PC-3 (cell line): ENCODE data around the gene IGLL1.

Source experiments
- EZH2 ChIP-seq: fragments of 300-600 bp; sonication (generic); IDR thresholded peaks from one replicate; pipeline ENCODE4 v1.6.1; 2017; ENCODE audit warnings: antibody characterized with exemption, mild to moderate bottlenecking, low read length; ENCODE audit not compliant: unreplicated experiment
- EZH2phosphoT487 ChIP-seq: fragments of 300-600 bp; sonication (generic); IDR thresholded peaks from 2 replicates; pipeline ENCODE4 v1.6.1; 2018; ENCODE audit warnings: mild to moderate bottlenecking, antibody characterized with exemption, low read length, borderline replicate concordance
- TF ChIP-seq, protein P1 (sequence below): fragments of 300-600 bp; sonication (generic); conservative IDR thresholded peaks from 2 replicates; pipeline ENCODE4 v1.5.1; 2017; ENCODE audit warnings: antibody characterized with exemption, low read depth, mild to moderate bottlenecking, low read length

DNA sequence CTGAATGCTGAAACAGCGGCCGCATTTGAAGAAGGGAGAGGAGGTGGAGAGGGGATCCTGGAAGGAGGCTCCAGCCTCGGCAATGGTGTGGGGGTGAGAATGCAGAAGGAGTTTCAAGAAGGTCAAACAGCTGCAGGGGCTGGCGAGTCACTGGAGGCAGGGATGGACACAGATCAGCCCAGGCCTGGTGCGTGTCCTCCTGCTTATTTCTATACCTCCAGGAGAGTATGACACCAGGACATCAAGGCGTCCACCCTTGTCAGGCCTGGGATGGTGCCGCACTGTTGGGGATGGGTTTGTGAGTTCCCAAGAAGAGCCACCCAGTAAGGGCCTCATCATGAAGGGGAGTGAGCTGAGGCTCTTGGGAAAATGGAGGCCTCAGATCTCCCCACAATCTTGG, 23.1 kb downstream of the IGLL1 start:
- TF ChIP-seq EZH2phosphoT487 (no peak), EZH2 (no peak)
- TF ChIP-seq, protein P1, sequence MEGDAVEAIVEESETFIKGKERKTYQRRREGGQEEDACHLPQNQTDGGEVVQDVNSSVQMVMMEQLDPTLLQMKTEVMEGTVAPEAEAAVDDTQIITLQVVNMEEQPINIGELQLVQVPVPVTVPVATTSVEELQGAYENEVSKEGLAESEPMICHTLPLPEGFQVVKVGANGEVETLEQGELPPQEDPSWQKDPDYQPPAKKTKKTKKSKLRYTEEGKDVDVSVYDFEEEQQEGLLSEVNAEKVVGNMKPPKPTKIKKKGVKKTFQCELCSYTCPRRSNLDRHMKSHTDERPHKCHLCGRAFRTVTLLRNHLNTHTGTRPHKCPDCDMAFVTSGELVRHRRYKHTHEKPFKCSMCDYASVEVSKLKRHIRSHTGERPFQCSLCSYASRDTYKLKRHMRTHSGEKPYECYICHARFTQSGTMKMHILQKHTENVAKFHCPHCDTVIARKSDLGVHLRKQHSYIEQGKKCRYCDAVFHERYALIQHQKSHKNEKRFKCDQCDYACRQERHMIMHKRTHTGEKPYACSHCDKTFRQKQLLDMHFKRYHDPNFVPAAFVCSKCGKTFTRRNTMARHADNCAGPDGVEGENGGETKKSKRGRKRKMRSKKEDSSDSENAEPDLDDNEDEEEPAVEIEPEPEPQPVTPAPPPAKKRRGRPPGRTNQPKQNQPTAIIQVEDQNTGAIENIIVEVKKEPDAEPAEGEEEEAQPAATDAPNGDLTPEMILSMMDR: no peak
